Activated B cell treated with CpG ODN at 0.5 μM for 24 hours (primary cell): ENCODE measurements around the gene PMIS2. TPM values are rescaled to one million over a fixed set of nuclear protein-coding genes. Genes with fewer than 3 reads are reported as not detected.

ENCODE experiments used
- ATAC-seq: fragments of 200-7000 bp; cut with Tn5 transposase; one replicate; pipeline ENCODE4 v1.10.0; 2021; ENCODE audit warnings: low read depth, mild to moderate bottlenecking, moderate library complexity
- CTCF ChIA-PET: fragments of 350-600 bp; sonication (Branson Sonifier 250); formaldehyde crosslinking; loops from one replicate; lab custom pipeline; 2021; ENCODE audit warnings: antibody characterized with exemption; lab: Charles Lee
- POLR2A ChIA-PET: fragments of 350-600 bp; sonication (Branson Sonifier 250); formaldehyde crosslinking; loops from one replicate; lab custom pipeline; 2021; ENCODE audit warnings: antibody characterized with exemption; lab: Charles Lee
- DNase-seq: peaks from one replicate; pipeline ENCODE4 v3.0.0; 2022
- H3K27ac Mint-ChIP-seq: one replicate; pipeline ENCODE4 v1.8.0; 2020; ENCODE audit warnings: mixed read lengths
- H3K27me3 Mint-ChIP-seq: one replicate; pipeline ENCODE4 v1.8.0; 2021; ENCODE audit warnings: mixed read lengths
- H3K36me3 Mint-ChIP-seq: one replicate; pipeline ENCODE4 v1.8.0; 2021; ENCODE audit warnings: low read depth, mixed read lengths
- H3K4me1 Mint-ChIP-seq: one replicate; pipeline ENCODE4 v1.8.0; 2021; ENCODE audit warnings: mixed read lengths
- H3K4me3 Mint-ChIP-seq: one replicate; pipeline ENCODE4 v1.8.0; 2020; ENCODE audit warnings: mild to moderate bottlenecking, mixed read lengths
- H3K9me3 Mint-ChIP-seq: one replicate; pipeline ENCODE4 v1.8.0; 2020; ENCODE audit warnings: mixed read lengths
- CTCF ChIP-seq: fragments of 200-600 bp; IDR thresholded peaks from one replicate; pipeline ENCODE4 v1.8.0; 2022; ENCODE audit warnings: antibody characterized with exemption, mild to moderate bottlenecking
- intact Hi-C: fragments of 100-400 bp; cut with micrococcal nuclease; formaldehyde crosslinking; loops from one replicate; pipeline ENCODE4 v1.15.1; 2024
- total RNA-seq: library from RNA; stranded (reverse); gene quantifications from 2 replicates; pipeline ENCODE4 v1.2.3, GENCODE V29; 2022

PMIS2 gene
- total RNA-seq, 1 donor from 2014 or later, result not detected

- no peak overlapping the region for H3K4me3 Mint-ChIP-seq
- DNase-seq, result no peak
- CTCF ChIA-PET, result interaction anchor here (1.3 kb wide), 1 partner anchor 18 kb away, joined by 3 read pairs; no protein-coding TSS in a partner anchor
Observed at GRCh38 chr19:35552534-35553384, 33.2 kb upstream of the PMIS2 start.

DNA sequence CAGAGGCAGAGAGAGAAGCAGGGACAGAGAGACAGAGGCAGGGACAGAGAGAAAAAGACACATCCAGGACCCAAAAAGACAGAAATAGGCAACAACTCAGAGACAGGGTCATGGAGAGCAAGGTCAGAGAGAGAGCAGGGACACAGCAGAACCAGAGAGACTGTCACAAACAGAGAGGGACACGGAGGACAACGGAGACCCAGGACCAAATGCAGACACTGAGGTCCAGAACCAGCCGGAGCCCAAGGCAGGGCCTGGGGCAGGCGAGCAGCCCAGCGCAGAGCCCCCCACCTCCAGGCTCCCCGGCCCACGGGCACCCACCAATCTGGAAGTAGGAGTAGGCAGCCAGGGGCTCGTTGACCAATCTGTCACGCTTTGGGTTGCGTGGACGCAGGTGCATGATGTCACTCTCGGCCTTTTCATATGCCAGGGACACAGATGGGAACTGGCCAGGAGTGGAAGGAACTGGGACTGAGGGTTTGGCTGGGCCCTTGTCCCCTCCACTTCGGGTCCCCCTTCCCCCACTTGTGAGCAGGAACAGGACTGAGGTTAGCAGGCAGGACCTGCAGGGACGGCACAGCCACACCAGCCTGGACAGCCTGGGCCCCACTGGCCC, 32.5 kb upstream of the PMIS2 start:
- Mint-ChIP-seq H3K9me3 (no peaks in the 10 kb centered on the region), H3K36me3 (peaks cover 10% of the 10 kb centered on the region), H3K27ac (no peak overlapping the region), H3K4me1 (peaks cover 21% of the 10 kb centered on the region), H3K27me3 (peaks cover 19% of the 10 kb centered on the region), H3K4me3 (no peak overlapping the region)
- DNase-seq (no peak), ATAC-seq (no peak)
- ChIA-PET CTCF (no interaction called here), POLR2A (no interaction called here)
- no peak for TF ChIP-seq CTCF
- intact Hi-C loops, result no loop called here

More at GRCh38 chr19:35552534-35553384, 33.2 kb upstream of the PMIS2 start:
- no peak overlapping the region for H3K27ac Mint-ChIP-seq
- no peak for TF ChIP-seq CTCF
- no peaks in the 10 kb centered on the region for H3K9me3 Mint-ChIP-seq
- intact Hi-C loops, result no loop called here
- peaks cover 19% of the 10 kb centered on the region for H3K4me1 Mint-ChIP-seq
- H3K27me3 Mint-ChIP-seq, result peaks cover 14% of the 10 kb centered on the region
- no peak for ATAC-seq
- peaks cover 12% of the 10 kb centered on the region for H3K36me3 Mint-ChIP-seq
- POLR2A ChIA-PET, result no interaction called here

- intact Hi-C loops, result no loop called here
- ATAC-seq (no peak), DNase-seq (no peak)
- TF ChIP-seq CTCF, result no peak
- CTCF ChIA-PET, result no interaction called here
- Mint-ChIP-seq H3K9me3 (no peaks in the 10 kb centered on the region), H3K36me3 (peaks cover 8% of the 10 kb centered on the region), H3K27me3 (peaks cover 25% of the 10 kb centered on the region), H3K27ac (no peak overlapping the region), H3K4me3 (no peak overlapping the region), H3K4me1 (peaks cover 21% of the 10 kb centered on the region)
- POLR2A ChIA-PET, result no interaction called here
Observed at GRCh38 chr19:35554076-35554475, 31.9 kb upstream of the PMIS2 start.

DNA sequence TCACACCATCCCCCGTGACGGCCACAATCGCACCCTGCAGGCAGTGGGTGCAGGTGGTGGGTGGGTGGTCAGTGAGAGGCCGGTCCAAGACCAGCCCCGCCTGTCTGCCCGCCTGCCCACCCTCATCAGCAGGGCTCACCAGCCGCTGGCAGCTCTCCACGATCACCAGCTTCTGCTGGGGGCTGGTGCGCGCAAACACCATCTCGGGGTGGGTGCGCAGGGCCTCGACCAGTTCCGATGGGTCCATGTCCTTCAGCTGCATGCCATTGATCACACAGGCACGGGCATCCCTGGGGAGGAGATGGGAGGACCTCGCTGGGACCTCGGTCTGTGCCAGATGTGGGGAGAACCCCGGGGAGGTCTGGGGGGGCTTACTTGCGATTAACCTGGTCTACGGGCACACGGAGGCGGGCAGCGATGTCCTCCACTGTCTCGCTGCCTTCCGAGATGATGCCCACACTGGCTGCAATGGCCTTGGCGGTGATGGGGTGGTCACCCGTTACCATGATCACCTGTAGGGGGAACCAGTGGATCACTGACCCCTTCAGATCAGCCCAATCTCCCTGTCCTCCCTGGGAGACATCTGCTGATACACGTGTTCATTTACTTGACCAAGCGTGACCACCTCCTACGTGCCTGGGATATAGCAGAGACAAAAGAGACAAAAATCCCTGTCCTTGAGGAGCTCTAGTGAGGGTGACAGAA, 30.5 kb upstream of the PMIS2 start:
- no peak overlapping the region for H3K27ac Mint-ChIP-seq
- ChIA-PET CTCF (no interaction called here), POLR2A (no interaction called here)
- no peak for TF ChIP-seq CTCF
- H3K9me3 Mint-ChIP-seq, result no peaks in the 10 kb centered on the region
- DNase-seq (no peak), ATAC-seq (no peak)
- H3K4me3 Mint-ChIP-seq, result no peak overlapping the region
- H3K4me1 Mint-ChIP-seq, result peaks cover 24% of the 10 kb centered on the region
- intact Hi-C loops, result no loop called here
- H3K36me3 Mint-ChIP-seq, result peaks cover 4% of the 10 kb centered on the region
- H3K27me3 Mint-ChIP-seq, result peaks cover 38% of the 10 kb centered on the region
